HepG2 (cell line): Measurements from ENCODE around the gene FRMD8. TPM values are rescaled to one million over a fixed set of nuclear protein-coding genes. Genes with fewer than 3 reads are reported as not detected.
A peak's percentile ranks its signal among the peaks of the same experiment; 100 is the strongest.

Experiments used
- KLF6 ChIP-seq: IDR thresholded peaks from 2 replicates; pipeline ENCODE4 v1.8.0; 2016; ENCODE audit warnings: missing biosample characterization, missing genetic modification reagents
- MXD4 ChIP-seq: IDR thresholded peaks from 2 replicates; pipeline ENCODE4 v1.6.1; 2016; ENCODE audit warnings: mild to moderate bottlenecking, missing biosample characterization, missing genetic modification reagents
- ZNF430 ChIP-seq: sonication (generic); formaldehyde crosslinking; IDR thresholded peaks from 2 replicates; pipeline ENCODE4 v1.9.0; 2021; ENCODE audit warnings: mild to moderate bottlenecking, missing genetic modification reagents
- polyA plus RNA-seq, 8 experiments: library from polyadenylated mRNA; depleted of rRNA in 3 of 8; stranded (reverse) in 7 of 8; unstranded in 1 of 8; fragments of >200 nt; fragmentation: Illumina TruSeq in 4 of 8; extraction: Trizol in 4 of 8; gene quantifications; 2 replicates each; pipeline versions ENCODE4 v1.2.1 to v1.2.3, GENCODE V29; 2011 to 2016; ENCODE audit warnings: low read depth in 4 of 8, missing spikeins in 1 of 8, mixed read lengths in 1 of 8; ENCODE audit not compliant: insufficient read depth in 1 of 8
- total RNA-seq, 5 experiments: library from RNA; depleted of rRNA; stranded (reverse); fragments of >200 nt; fragmentation: Illumina TruSeq; extraction: Trizol; gene quantifications; 2 replicates each; pipeline ENCODE4 v1.2.3, GENCODE V29; 2016; ENCODE audit warnings: low read depth in 1 of 5
- TF ChIP-seq, protein P1 (sequence below): IDR thresholded peaks from 2 replicates; pipeline ENCODE4 v1.6.1; 2018; ENCODE audit warnings: missing genetic modification reagents
- TF ChIP-seq, protein P2 (sequence below): sonication (generic); formaldehyde crosslinking; conservative IDR thresholded peaks from 2 replicates; pipeline ENCODE4 v1.5.0; 2020; ENCODE audit warnings: missing genetic modification reagents
- TF ChIP-seq, protein P3 (sequence below): sonication (generic); formaldehyde crosslinking; IDR thresholded peaks from 2 replicates; pipeline ENCODE4 v1.4.0; 2020; ENCODE audit warnings: missing genetic modification reagents, borderline replicate concordance
- TF ChIP-seq, protein P4 (sequence below): sonication (generic); formaldehyde crosslinking; IDR thresholded peaks from 2 replicates; pipeline ENCODE4 v1.4.0; 2020; ENCODE audit warnings: missing genetic modification reagents, mild to moderate bottlenecking, borderline replicate concordance
- TF ChIP-seq, protein P5 (sequence below): IDR thresholded peaks from 2 replicates; pipeline ENCODE4 v1.6.1; 2012; ENCODE audit warnings: inconsistent platforms
- TF ChIP-seq, protein P6 (sequence below): sonication (generic); formaldehyde crosslinking; IDR thresholded peaks from 2 replicates; pipeline ENCODE4 v1.4.0; 2020; ENCODE audit warnings: missing genetic modification reagents
- TF ChIP-seq, protein P7 (sequence below): sonication (generic); formaldehyde crosslinking; IDR thresholded peaks from 2 replicates; pipeline ENCODE4 v1.8.1; 2023; ENCODE audit warnings: mild to moderate bottlenecking, moderate library complexity, missing genetic modification reagents

FRMD8 gene
- total and polyA plus RNA-seq, 2 of the 13 experiments (the other 11 are each of a cell fraction or from before 2014, with no cell fraction given): 5.8 to 20.6 TPM

DNA sequence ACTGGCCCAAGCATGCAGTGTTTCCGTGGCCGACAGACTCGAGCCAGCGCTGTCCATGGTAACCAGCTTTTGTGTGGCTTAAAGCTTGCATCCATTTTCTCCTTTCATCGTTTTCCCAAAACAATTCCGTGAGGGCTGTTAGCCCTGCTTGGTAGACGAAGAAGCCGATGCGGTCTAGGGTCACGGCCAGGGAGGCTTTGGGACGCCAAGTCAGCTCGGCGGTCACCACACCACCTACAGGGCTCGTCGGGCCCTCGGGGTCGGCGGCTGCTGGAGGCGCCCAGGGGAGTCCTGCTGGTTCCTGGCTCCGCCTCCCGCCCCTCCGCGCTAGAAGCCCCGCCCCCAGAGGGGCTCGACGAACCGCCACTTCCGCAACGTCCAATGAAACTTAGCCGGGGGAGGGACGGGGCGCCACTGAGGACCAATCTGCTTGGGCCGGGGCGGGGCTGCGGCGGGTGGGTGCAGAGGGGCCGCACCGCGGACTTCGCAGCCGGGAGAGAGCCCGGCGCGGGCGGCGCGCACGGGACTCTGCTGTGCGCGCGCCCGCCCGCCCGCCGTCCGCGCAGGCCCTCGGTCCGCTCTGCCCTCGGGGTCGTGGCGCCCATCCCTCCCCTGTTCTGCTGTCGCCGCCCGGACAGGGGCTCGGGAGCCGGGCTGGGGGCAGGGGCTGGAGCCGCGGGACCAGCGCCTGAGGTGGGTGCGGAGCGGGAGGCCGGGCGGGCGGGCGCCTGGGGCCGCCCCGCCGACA lies 32.0 kb upstream of the FRMD8 start, which contains the start of gene TIGD3 (continued):
- TF ChIP-seq, protein P1, sequence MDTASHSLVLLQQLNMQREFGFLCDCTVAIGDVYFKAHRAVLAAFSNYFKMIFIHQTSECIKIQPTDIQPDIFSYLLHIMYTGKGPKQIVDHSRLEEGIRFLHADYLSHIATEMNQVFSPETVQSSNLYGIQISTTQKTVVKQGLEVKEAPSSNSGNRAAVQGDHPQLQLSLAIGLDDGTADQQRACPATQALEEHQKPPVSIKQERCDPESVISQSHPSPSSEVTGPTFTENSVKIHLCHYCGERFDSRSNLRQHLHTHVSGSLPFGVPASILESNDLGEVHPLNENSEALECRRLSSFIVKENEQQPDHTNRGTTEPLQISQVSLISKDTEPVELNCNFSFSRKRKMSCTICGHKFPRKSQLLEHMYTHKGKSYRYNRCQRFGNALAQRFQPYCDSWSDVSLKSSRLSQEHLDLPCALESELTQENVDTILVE: no peak
- TF ChIP-seq MXD4 (CRISPR knock-in tag) (0 out of 2 replicates have a peak, but pooled peaks have one; percentile 37), ZNF430 (CRISPR knock-in tag) (peak; percentile 69), KLF6 (CRISPR knock-in tag) (peak; percentile 75; the same call in 1 of the 2 replicates)
- TF ChIP-seq, protein P2, sequence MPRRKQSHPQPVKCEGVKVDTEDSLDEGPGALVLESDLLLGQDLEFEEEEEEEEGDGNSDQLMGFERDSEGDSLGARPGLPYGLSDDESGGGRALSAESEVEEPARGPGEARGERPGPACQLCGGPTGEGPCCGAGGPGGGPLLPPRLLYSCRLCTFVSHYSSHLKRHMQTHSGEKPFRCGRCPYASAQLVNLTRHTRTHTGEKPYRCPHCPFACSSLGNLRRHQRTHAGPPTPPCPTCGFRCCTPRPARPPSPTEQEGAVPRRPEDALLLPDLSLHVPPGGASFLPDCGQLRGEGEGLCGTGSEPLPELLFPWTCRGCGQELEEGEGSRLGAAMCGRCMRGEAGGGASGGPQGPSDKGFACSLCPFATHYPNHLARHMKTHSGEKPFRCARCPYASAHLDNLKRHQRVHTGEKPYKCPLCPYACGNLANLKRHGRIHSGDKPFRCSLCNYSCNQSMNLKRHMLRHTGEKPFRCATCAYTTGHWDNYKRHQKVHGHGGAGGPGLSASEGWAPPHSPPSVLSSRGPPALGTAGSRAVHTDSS: no peak
- TF ChIP-seq, protein P3, sequence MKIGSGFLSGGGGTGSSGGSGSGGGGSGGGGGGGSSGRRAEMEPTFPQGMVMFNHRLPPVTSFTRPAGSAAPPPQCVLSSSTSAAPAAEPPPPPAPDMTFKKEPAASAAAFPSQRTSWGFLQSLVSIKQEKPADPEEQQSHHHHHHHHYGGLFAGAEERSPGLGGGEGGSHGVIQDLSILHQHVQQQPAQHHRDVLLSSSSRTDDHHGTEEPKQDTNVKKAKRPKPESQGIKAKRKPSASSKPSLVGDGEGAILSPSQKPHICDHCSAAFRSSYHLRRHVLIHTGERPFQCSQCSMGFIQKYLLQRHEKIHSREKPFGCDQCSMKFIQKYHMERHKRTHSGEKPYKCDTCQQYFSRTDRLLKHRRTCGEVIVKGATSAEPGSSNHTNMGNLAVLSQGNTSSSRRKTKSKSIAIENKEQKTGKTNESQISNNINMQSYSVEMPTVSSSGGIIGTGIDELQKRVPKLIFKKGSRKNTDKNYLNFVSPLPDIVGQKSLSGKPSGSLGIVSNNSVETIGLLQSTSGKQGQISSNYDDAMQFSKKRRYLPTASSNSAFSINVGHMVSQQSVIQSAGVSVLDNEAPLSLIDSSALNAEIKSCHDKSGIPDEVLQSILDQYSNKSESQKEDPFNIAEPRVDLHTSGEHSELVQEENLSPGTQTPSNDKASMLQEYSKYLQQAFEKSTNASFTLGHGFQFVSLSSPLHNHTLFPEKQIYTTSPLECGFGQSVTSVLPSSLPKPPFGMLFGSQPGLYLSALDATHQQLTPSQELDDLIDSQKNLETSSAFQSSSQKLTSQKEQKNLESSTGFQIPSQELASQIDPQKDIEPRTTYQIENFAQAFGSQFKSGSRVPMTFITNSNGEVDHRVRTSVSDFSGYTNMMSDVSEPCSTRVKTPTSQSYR: no peak
- TF ChIP-seq, protein P4, sequence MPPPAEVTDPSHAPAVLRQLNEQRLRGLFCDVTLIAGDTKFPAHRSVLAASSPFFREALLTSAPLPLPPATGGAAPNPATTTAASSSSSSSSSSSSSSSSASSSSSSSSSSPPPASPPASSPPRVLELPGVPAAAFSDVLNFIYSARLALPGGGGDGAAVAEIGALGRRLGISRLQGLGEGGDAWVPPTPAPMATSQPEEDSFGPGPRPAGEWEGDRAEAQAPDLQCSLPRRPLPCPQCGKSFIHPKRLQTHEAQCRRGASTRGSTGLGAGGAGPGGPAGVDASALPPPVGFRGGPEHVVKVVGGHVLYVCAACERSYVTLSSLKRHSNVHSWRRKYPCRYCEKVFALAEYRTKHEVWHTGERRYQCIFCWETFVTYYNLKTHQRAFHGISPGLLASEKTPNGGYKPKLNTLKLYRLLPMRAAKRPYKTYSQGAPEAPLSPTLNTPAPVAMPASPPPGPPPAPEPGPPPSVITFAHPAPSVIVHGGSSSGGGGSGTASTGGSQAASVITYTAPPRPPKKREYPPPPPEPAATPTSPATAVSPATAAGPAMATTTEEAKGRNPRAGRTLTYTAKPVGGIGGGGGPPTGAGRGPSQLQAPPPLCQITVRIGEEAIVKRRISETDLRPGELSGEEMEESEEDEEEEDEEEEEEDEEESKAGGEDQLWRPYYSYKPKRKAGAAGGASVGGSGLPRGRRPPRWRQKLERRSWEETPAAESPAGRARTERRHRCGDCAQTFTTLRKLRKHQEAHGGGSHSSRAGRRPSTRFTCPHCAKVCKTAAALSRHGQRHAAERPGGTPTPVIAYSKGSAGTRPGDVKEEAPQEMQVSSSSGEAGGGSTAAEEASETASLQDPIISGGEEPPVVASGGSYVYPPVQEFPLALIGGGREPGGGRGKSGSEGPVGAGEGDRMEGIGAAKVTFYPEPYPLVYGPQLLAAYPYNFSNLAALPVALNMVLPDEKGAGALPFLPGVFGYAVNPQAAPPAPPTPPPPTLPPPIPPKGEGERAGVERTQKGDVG (CRISPR knock-in tag): no peak
- TF ChIP-seq, protein P5, sequence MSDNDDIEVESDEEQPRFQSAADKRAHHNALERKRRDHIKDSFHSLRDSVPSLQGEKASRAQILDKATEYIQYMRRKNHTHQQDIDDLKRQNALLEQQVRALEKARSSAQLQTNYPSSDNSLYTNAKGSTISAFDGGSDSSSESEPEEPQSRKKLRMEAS: peak; percentile 46; the same call in 1 of the 2 replicates
- TF ChIP-seq, protein P6, sequence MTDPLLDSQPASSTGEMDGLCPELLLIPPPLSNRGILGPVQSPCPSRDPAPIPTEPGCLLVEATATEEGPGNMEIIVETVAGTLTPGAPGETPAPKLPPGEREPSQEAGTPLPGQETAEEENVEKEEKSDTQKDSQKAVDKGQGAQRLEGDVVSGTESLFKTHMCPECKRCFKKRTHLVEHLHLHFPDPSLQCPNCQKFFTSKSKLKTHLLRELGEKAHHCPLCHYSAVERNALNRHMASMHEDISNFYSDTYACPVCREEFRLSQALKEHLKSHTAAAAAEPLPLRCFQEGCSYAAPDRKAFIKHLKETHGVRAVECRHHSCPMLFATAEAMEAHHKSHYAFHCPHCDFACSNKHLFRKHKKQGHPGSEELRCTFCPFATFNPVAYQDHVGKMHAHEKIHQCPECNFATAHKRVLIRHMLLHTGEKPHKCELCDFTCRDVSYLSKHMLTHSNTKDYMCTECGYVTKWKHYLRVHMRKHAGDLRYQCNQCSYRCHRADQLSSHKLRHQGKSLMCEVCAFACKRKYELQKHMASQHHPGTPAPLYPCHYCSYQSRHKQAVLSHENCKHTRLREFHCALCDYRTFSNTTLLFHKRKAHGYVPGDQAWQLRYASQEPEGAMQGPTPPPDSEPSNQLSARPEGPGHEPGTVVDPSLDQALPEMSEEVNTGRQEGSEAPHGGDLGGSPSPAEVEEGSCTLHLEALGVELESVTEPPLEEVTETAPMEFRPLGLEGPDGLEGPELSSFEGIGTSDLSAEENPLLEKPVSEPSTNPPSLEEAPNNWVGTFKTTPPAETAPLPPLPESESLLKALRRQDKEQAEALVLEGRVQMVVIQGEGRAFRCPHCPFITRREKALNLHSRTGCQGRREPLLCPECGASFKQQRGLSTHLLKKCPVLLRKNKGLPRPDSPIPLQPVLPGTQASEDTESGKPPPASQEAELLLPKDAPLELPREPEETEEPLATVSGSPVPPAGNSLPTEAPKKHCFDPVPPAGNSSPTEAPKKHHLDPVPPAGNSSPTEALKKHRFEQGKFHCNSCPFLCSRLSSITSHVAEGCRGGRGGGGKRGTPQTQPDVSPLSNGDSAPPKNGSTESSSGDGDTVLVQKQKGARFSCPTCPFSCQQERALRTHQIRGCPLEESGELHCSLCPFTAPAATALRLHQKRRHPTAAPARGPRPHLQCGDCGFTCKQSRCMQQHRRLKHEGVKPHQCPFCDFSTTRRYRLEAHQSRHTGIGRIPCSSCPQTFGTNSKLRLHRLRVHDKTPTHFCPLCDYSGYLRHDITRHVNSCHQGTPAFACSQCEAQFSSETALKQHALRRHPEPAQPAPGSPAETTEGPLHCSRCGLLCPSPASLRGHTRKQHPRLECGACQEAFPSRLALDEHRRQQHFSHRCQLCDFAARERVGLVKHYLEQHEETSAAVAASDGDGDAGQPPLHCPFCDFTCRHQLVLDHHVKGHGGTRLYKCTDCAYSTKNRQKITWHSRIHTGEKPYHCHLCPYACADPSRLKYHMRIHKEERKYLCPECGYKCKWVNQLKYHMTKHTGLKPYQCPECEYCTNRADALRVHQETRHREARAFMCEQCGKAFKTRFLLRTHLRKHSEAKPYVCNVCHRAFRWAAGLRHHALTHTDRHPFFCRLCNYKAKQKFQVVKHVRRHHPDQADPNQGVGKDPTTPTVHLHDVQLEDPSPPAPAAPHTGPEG (CRISPR knock-in tag): peak; percentile 91; the same call in 1 of the 2 replicates
- TF ChIP-seq, protein P7, sequence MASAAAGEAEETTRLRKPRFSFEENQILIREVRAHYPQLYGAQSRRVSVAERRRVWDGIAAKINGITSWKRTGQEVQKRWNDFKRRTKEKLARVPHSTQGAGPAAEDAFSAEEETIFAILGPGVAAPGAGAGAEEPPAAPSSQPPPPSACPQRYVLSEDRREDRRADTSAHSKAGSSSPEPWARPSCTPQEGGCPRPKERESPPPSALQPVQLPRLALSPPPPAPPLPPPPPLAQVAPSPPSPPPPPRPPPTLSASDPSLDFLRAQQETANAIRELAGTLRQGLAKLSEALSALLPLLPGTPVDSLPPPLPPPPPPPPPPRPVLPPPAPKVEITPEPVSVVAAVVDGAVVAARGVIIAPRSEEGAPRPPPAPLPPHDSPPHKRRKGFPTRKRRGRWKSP (CRISPR knock-in tag): peak; percentile 47; the same call in 1 of the 2 replicates
